OCI-LY7 (cell line): ENCODE data around the gene FAM111A. TPM values are rescaled to one million over a fixed set of nuclear protein-coding genes. Genes with fewer than 3 reads are reported as not detected.

Experiments
- BruUV-seq: library from RNA; stranded (reverse); fragments of 400-500 nt; replicated peaks from 2 replicates; lab custom pipeline; 2021; lab: Mats Ljungman, UMichigan
- CTCF ChIA-PET: fragments of 300-600 bp; sonication (Branson Sonifier 250); formaldehyde crosslinking; loops from one replicate; lab custom pipeline; 2022; ENCODE audit warnings: antibody characterized with exemption; ENCODE audit not compliant: unreplicated experiment; lab: Charles Lee
- POLR2A ChIA-PET: fragments of 300-600 bp; sonication (Branson Sonifier 250); formaldehyde crosslinking; loops from one replicate; lab custom pipeline; 2022; ENCODE audit warnings: antibody characterized with exemption; lab: Charles Lee
- DNase-seq: peaks from one replicate; pipeline ENCODE4 v3.0.0-alpha.2; 2015; ENCODE audit warnings: low spot score
- H2AFZ ChIP-seq: fragments of 200-600 bp; sonication (generic), shearing (Covaris generic); 2 replicates; pipeline ENCODE4 v1.6.1; 2014; ENCODE audit warnings: mild to moderate bottlenecking, antibody characterized with exemption, low read length, moderate library complexity
- H3K27ac ChIP-seq: fragments of 200-600 bp; sonication (generic); 2 replicates; pipeline ENCODE4 v1.5.1; 2014; ENCODE audit warnings: mixed run types, low read depth, mild to moderate bottlenecking, moderate library complexity, low read length, inconsistent platforms; ENCODE audit not compliant: poor library complexity, severe bottlenecking
- H3K36me3 ChIP-seq: fragments of 200-600 bp; sonication (generic); 2 replicates; pipeline ENCODE4 v1.6.1; 2014; ENCODE audit warnings: mild to moderate bottlenecking, antibody characterized with exemption, low read length, moderate library complexity, mixed read lengths; ENCODE audit not compliant: insufficient read depth
- H3K4me1 ChIP-seq: fragments of 200-600 bp; sonication (generic); 2 replicates; pipeline ENCODE4 v1.5.1; 2014; ENCODE audit warnings: mild to moderate bottlenecking, low read length; ENCODE audit not compliant: insufficient read depth, poor library complexity, severe bottlenecking
- H3K4me2 ChIP-seq: fragments of 200-600 bp; sonication (generic); 2 replicates; pipeline ENCODE4 v1.6.1; 2014; ENCODE audit warnings: mild to moderate bottlenecking, low read length
- H3K4me3 ChIP-seq: fragments of 200-600 bp; sonication (generic); 2 replicates; pipeline ENCODE4 v1.5.1; 2014; ENCODE audit warnings: mild to moderate bottlenecking, low read depth, low read length; ENCODE audit not compliant: poor library complexity, severe bottlenecking
- H3K79me2 ChIP-seq: fragments of 200-600 bp; sonication (generic); 2 replicates; pipeline ENCODE4 v1.6.1; 2016; ENCODE audit warnings: low read depth, mild to moderate bottlenecking, low read length, moderate library complexity, mixed read lengths; ENCODE audit not compliant: insufficient read depth
- H3K9me2 ChIP-seq: fragments of 200-600 bp; sonication (generic); 2 replicates; pipeline ENCODE4 v1.6.1; 2016; ENCODE audit warnings: mild to moderate bottlenecking, low read length, mixed read lengths; ENCODE audit not compliant: insufficient read depth
- H3K9me3 ChIP-seq: fragments of 200-600 bp; sonication (generic); 2 replicates; pipeline ENCODE4 v1.6.1; 2014; ENCODE audit warnings: mild to moderate bottlenecking, mixed run types, low read length, mixed read lengths
- H4K20me1 ChIP-seq: fragments of 200-600 bp; sonication (generic); 2 replicates; pipeline ENCODE4 v1.6.1; 2014; ENCODE audit warnings: mild to moderate bottlenecking, antibody characterized with exemption, low read length, moderate library complexity, mixed read lengths; ENCODE audit not compliant: insufficient read depth
- EZH2phosphoT487 ChIP-seq: fragments of 200-600 bp; sonication (generic); IDR thresholded peaks from 2 replicates; pipeline ENCODE4 v1.6.1; 2018; ENCODE audit warnings: low read depth, borderline replicate concordance, mild to moderate bottlenecking, mixed run types, antibody characterized with exemption, low read length, moderate library complexity, mixed read lengths
- intact Hi-C: fragments of 100-400 bp; cut with micrococcal nuclease; formaldehyde crosslinking; loops from one replicate; pipeline ENCODE4 v1.10.0; 2022; ENCODE audit not compliant: unreplicated experiment
- total RNA-seq, 2 experiments: library from RNA; depleted of rRNA in 1 of 2; stranded (reverse); fragments of >200 nt in 1 of 2; shearing (Covaris generic) in 1 of 2; gene quantifications; 2 replicates each; pipeline ENCODE4 v1.2.3, GENCODE V29; 2014 to 2022
- TF ChIP-seq, protein P1 (sequence below): fragments of 200-600 bp; sonication (generic); conservative IDR thresholded peaks from 2 replicates; pipeline ENCODE4 v1.5.1; 2014; ENCODE audit warnings: mild to moderate bottlenecking, antibody characterized with exemption, low read length, moderate library complexity, mixed read lengths

The FAM111A gene
- total RNA-seq, 2 experiments from 2014 or later, result 83.9 to 93.7 TPM

DNA sequence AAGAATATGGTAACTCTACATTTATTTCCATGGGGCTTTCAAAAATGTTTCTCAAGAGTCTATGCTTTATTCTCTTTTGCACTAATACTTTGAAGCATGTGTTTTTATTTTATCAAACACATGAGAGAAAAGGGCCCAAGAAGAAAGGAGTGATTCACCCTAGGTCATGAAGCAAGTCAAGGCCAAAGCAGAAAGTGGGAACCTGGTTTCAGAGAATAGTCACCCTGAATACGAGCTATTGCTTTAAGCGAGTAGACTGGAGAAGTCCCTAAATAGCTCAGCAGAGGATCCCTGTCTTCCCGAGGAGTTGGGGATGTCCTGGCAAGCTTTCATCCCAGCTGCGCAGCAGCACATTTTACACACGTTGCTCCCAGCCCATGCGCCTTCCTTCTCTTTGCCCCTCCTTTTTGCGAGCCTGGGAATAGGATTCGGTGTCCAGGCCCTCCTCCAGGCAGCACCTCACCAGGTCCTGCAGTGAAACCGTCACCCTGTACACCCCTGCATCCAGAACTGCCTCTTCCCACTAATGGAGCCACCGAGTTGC is 51.0 kb downstream of the FAM111A start:
- DNase-seq, result no peak
- H3K27ac ChIP-seq, result no peak overlapping the region
- H4K20me1 ChIP-seq, result no peaks in the 10 kb centered on the region
- H2AFZ ChIP-seq, result no peak overlapping the region
- H3K9me2 ChIP-seq, result no peaks in the 10 kb centered on the region
- no peaks in the 10 kb centered on the region for H3K9me3 ChIP-seq
- ChIA-PET POLR2A (interaction anchor here (0.6 to 0.8 kb wide), 3 partner anchors 9 to 411 kb away, joined by 3 to 5 read pairs (median 5); no protein-coding TSS in a partner anchor), CTCF (interaction anchor here (1.0 to 1.9 kb wide), 2 partner anchors 8 to 13 kb away, joined by 3 to 4 read pairs; no protein-coding TSS in a partner anchor)
- H3K36me3 ChIP-seq, result no peaks in the 10 kb centered on the region
- peaks cover 10% of the 10 kb centered on the region for H3K4me1 ChIP-seq
- no peak overlapping the region for H3K4me2 ChIP-seq
- TF ChIP-seq, protein P1, sequence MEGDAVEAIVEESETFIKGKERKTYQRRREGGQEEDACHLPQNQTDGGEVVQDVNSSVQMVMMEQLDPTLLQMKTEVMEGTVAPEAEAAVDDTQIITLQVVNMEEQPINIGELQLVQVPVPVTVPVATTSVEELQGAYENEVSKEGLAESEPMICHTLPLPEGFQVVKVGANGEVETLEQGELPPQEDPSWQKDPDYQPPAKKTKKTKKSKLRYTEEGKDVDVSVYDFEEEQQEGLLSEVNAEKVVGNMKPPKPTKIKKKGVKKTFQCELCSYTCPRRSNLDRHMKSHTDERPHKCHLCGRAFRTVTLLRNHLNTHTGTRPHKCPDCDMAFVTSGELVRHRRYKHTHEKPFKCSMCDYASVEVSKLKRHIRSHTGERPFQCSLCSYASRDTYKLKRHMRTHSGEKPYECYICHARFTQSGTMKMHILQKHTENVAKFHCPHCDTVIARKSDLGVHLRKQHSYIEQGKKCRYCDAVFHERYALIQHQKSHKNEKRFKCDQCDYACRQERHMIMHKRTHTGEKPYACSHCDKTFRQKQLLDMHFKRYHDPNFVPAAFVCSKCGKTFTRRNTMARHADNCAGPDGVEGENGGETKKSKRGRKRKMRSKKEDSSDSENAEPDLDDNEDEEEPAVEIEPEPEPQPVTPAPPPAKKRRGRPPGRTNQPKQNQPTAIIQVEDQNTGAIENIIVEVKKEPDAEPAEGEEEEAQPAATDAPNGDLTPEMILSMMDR, result no peak
- TF ChIP-seq EZH2phosphoT487, result no peak
- intact Hi-C loops, result no loop called here
- BruUV-seq, result no TSS peak
- H3K79me2 ChIP-seq, result no peaks in the 10 kb centered on the region
- no peak overlapping the region for H3K4me3 ChIP-seq

- H3K9me3 ChIP-seq, result no peaks in the 10 kb centered on the region
- H3K4me3 ChIP-seq, result no peak overlapping the region
- H3K4me2 ChIP-seq, result no peak overlapping the region
- BruUV-seq, result no TSS peak
- no peak overlapping the region for H3K27ac ChIP-seq
- ChIA-PET CTCF (no interaction called here), POLR2A (no interaction called here)
- no peak overlapping the region for H2AFZ ChIP-seq
- H4K20me1 ChIP-seq, result no peaks in the 10 kb centered on the region
- DNase-seq, result no peak
- no peaks in the 10 kb centered on the region for H3K9me2 ChIP-seq
- H3K36me3 ChIP-seq, result no peaks in the 10 kb centered on the region
- intact Hi-C loops, result no loop called here
- H3K79me2 ChIP-seq, result no peaks in the 10 kb centered on the region
- peaks cover 9% of the 10 kb centered on the region for H3K4me1 ChIP-seq
- TF ChIP-seq, protein P1, result no peak
- no peak for TF ChIP-seq EZH2phosphoT487
Observed at GRCh38 chr11:59195586-59195985, 52.9 kb downstream of the FAM111A start.

- intact Hi-C loops, result no loop called here
Observed at GRCh38 chr11:59196777-59197176, 54.1 kb downstream of the FAM111A start.

More at GRCh38 chr11:59196777-59197176, 54.1 kb downstream of the FAM111A start:
- TF ChIP-seq, protein P1, result no peak
- TF ChIP-seq EZH2phosphoT487, result no peak
- Histone ChIP-seq H3K36me3 (no peaks in the 10 kb centered on the region), H3K9me3 (no peaks in the 10 kb centered on the region), H3K79me2 (no peaks in the 10 kb centered on the region), H3K4me3 (no peak overlapping the region), H3K9me2 (no peaks in the 10 kb centered on the region), H2AFZ (no peak overlapping the region), H4K20me1 (no peaks in the 10 kb centered on the region), H3K4me2 (no peak overlapping the region), H3K4me1 (peaks cover 5% of the 10 kb centered on the region), H3K27ac (no peak overlapping the region)
- BruUV-seq, result no TSS peak
- CTCF ChIA-PET, result no interaction called here
- DNase-seq, result no peak
- POLR2A ChIA-PET, result no interaction called here
